Mammary epithelial cell (primary cell): ENCODE measurements around the gene SIGLEC5.

Experiments used
- CTCF ChIP-seq, 2 donors: IDR thresholded peaks in 1 of 2; conservative IDR thresholded peaks in 1 of 2; 2 replicates each; pipeline ENCODE4 v1.5.1; 2011 to 2012; ENCODE audit warnings: inconsistent platforms in 2 of 2, low read length in 2 of 2, mild to moderate bottlenecking in 2 of 2, control low read depth in 1 of 2, low read depth in 1 of 2; ENCODE audit not compliant: insufficient read depth in 1 of 2; ENCODE audit errors: extremely low read depth in 1 of 2
- EZH2 ChIP-seq: IDR thresholded peaks from 2 replicates; pipeline ENCODE4 v1.6.1; 2012; ENCODE audit warnings: low read length, inconsistent platforms, borderline replicate concordance

GRCh38 chr19:51628153-51628939 is 1.9 kb downstream of the SIGLEC5 start:
- TF ChIP-seq CTCF (conservative IDR thresholded peaks at IDR 0.05 in 1 of 2, IDR thresholded peaks at IDR 0.05 in 1 of 2; ENCODE audit: extremely low read depth in 1 of 2, insufficient read depth in 1 of 2, low read depth in 1 of 2, low read length in 2 of 2) (no peak), EZH2 (no peak)
